K562 (cell line): ENCODE data around the gene KCTD1. TPM values are rescaled to one million over a fixed set of nuclear protein-coding genes. Genes with fewer than 3 reads are reported as not detected.

Source experiments
- ATAC-seq: fragments of 200-7000 bp; cut with Tn5 transposase; 3 replicates; pipeline ENCODE4 v1.9.1; 2020; ENCODE audit warnings: moderate library complexity
- BruUV-seq: library from RNA; stranded (reverse); fragments of 400-500 nt; replicated peaks from 2 replicates; lab custom pipeline; 2021; lab: Mats Ljungman, UMichigan
- CTCF ChIA-PET: fragments of 300-600 bp; formaldehyde crosslinking; extraction: SDS; loops from one replicate; lab custom pipeline; 2021; ENCODE audit warnings: low intra/inter-chr PET ratio; lab: Yijun Ruan, JAX
- POLR2A ChIA-PET: fragments of 300-600, 350-650 bp; sonication (Branson Sonifier 250); formaldehyde crosslinking; extraction: SDS; loops from one replicate; lab custom pipeline; 2021; ENCODE audit warnings: antibody characterized with exemption, inconsistent platforms; lab: Yijun Ruan, JAX
- DNase-seq, 4 experiments: peaks; one replicate each; pipeline versions ENCODE4 v3.0.0 to v3.0.0-alpha.2; 2011 to 2018; ENCODE audit warnings: low spot score in 3 of 4, mixed read lengths in 3 of 4; ENCODE audit errors: extremely low read depth in 1 of 4
- FAIRE-seq: peaks from 2 replicates; lab custom pipeline; 2011; peaks lifted over from hg19 to GRCh38; lab: Jason Lieb, UNC
- H2AFZ ChIP-seq: 2 replicates; pipeline ENCODE4 v1.6.0; 2011; ENCODE audit warnings: low read depth, low read length, control low read depth, inconsistent platforms
- H3K27ac ChIP-seq: fragments of 200-600 bp; 3 replicates; pipeline ENCODE4 v1.8.0; 2011; ENCODE audit warnings: low read depth, mild to moderate bottlenecking, control low read depth, inconsistent platforms, low read length, moderate library complexity, mixed read lengths; ENCODE audit errors: extremely low read depth
- H3K27me3 ChIP-seq, 2 experiments: fragments of 300-600 bp in 1 of 2; 2 replicates in 1 of 2; 3 replicates in 1 of 2; pipeline versions ENCODE4 v1.6.0 to v1.8.0; 2011; ENCODE audit warnings: inconsistent platforms in 2 of 2, low read length in 2 of 2, mild to moderate bottlenecking in 1 of 2, mixed read lengths in 1 of 2, moderate library complexity in 1 of 2; ENCODE audit not compliant: control insufficient read depth in 2 of 2, insufficient read depth in 2 of 2
- H3K36me3 ChIP-seq: fragments of 300-600 bp; 3 replicates; pipeline ENCODE4 v1.8.0; 2011; ENCODE audit warnings: mild to moderate bottlenecking, low read length, inconsistent platforms; ENCODE audit not compliant: control insufficient read depth, insufficient read depth
- H3K4me1 ChIP-seq, 2 experiments: fragments of 200-600 bp in 1 of 2; replicated peaks in 1 of 2; 2 replicates in 1 of 2; 3 replicates in 1 of 2; pipeline versions ENCODE4 v1.5.1 to v1.8.0; 2011; ENCODE audit warnings: inconsistent platforms in 2 of 2, low read length in 2 of 2, mild to moderate bottlenecking in 1 of 2, mixed read lengths in 1 of 2, moderate library complexity in 1 of 2; ENCODE audit not compliant: control insufficient read depth in 2 of 2, insufficient read depth in 2 of 2
- H3K4me2 ChIP-seq: 2 replicates; pipeline ENCODE4 v1.6.1; 2011; ENCODE audit warnings: low read length, control low read depth, inconsistent platforms, mixed read lengths; ENCODE audit not compliant: insufficient read depth
- H3K4me3 ChIP-seq: fragments of 200-600 bp; sonication (generic), shearing (Covaris generic); 2 replicates; pipeline ENCODE4 v1.5.1; 2016; ENCODE audit warnings: control low read depth, inconsistent platforms
- H3K79me2 ChIP-seq: fragments of 200-600 bp; 3 replicates; pipeline ENCODE4 v1.8.0; 2011; ENCODE audit warnings: low read length, inconsistent platforms; ENCODE audit not compliant: control insufficient read depth, insufficient read depth
- H3K9ac ChIP-seq, 2 experiments: 2 replicates each; pipeline versions ENCODE4 v1.6.0 to v1.6.1; 2011; ENCODE audit warnings: low read depth in 2 of 2, low read length in 2 of 2, control low read depth in 1 of 2, inconsistent platforms in 1 of 2, mild to moderate bottlenecking in 1 of 2, mixed read lengths in 1 of 2; ENCODE audit not compliant: insufficient read depth in 1 of 2
- H3K9me1 ChIP-seq: one replicate; pipeline ENCODE4 v1.6.0; 2011; ENCODE audit warnings: inconsistent platforms, mild to moderate bottlenecking, low read length, moderate library complexity; ENCODE audit not compliant: control insufficient read depth, insufficient read depth
- H3K9me3 ChIP-seq: replicated peaks from 2 replicates; pipeline ENCODE4 v1.5.1; 2011; ENCODE audit warnings: low read depth, low read length, inconsistent platforms; ENCODE audit not compliant: control insufficient read depth, insufficient read depth
- H4K20me1 ChIP-seq: replicated peaks from 2 replicates; pipeline ENCODE4 v1.6.1; 2011; ENCODE audit warnings: low read length, inconsistent platforms, mixed read lengths; ENCODE audit not compliant: control insufficient read depth, insufficient read depth
- CBFA2T2 ChIP-seq: fragments of 450-650 bp; conservative IDR thresholded peaks from 2 replicates; pipeline ENCODE4 v1.6.1; 2017; ENCODE audit warnings: mild to moderate bottlenecking
- MYNN ChIP-seq, 2 experiments: sonication (generic); formaldehyde crosslinking in 1 of 2; IDR thresholded peaks; 2 replicates each; pipeline versions ENCODE4 v1.5.0 to v1.6.1; 2016 to 2020; ENCODE audit warnings: antibody characterized with exemption in 1 of 2, missing genetic modification reagents in 1 of 2
- SREBF2 ChIP-seq: sonication (generic); formaldehyde crosslinking; IDR thresholded peaks from 2 replicates; pipeline ENCODE4 v1.4.0; 2020; ENCODE audit warnings: mild to moderate bottlenecking, missing genetic modification reagents
- WGBS: fragments of 100-300 bp; shearing (Covaris generic); methylation state at CpG from one replicate; pipeline ENCODE4 v1.1.6; 2016; ENCODE audit warnings: low coverage, mixed read lengths; ENCODE audit not compliant: insufficient coverage; ENCODE audit errors: missing lambda C conversion rate; 5-methylcytosine and 5-hydroxymethylcytosine counted together
- in situ Hi-C: fragments of 300-500 bp; cut with MboI; formaldehyde crosslinking; loops from 4 replicates; pipeline ENCODE4 v1.15.0; 2018; ENCODE audit warnings: inconsistent platforms, mixed read lengths
- intact Hi-C: fragments of 100-400 bp; cut with micrococcal nuclease; formaldehyde crosslinking; loops from 2 replicates; pipeline ENCODE4 v1.14.2; 2022
- polyA plus RNA-seq, 8 experiments: library from polyadenylated mRNA; depleted of rRNA in 4 of 8; stranded (reverse) in 5 of 8; unstranded in 3 of 8; fragments of >200 nt; fragmentation: Nextera tagmentation in 2 of 8; fragmentation: Illumina TruSeq in 1 of 8; extraction: Ambion mirVana in 2 of 8; extraction: Trizol in 1 of 8; gene quantifications; 2 replicates each; pipeline versions ENCODE4 v1.2.1 to v1.2.3, GENCODE V29; 2011 to 2014; ENCODE audit warnings: inconsistent platforms in 1 of 8, missing spikeins in 1 of 8
- total RNA-seq, 7 experiments: library from RNA; depleted of rRNA in 6 of 7; stranded (reverse); fragments of >200 nt in 6 of 7; fragmentation: Illumina TruSeq in 2 of 7; extraction: Trizol in 2 of 7; gene quantifications; 2 replicates each; pipeline versions ENCODE4 v1.2.1 to v1.2.3, GENCODE V29; 2011 to 2021; ENCODE audit warnings: low replicate concordance in 1 of 7
- TF ChIP-seq, protein P1 (sequence below): fragments of 450-650 bp; formaldehyde crosslinking; IDR thresholded peaks from 2 replicates; pipeline ENCODE4 v1.4.0; 2020; ENCODE audit warnings: mild to moderate bottlenecking, mixed read lengths

Gene KCTD1
- total and polyA plus RNA-seq, 9 of the 15 experiments (the other 6 are each of a cell fraction or from before 2014, with no cell fraction given), result not detected

DNA sequence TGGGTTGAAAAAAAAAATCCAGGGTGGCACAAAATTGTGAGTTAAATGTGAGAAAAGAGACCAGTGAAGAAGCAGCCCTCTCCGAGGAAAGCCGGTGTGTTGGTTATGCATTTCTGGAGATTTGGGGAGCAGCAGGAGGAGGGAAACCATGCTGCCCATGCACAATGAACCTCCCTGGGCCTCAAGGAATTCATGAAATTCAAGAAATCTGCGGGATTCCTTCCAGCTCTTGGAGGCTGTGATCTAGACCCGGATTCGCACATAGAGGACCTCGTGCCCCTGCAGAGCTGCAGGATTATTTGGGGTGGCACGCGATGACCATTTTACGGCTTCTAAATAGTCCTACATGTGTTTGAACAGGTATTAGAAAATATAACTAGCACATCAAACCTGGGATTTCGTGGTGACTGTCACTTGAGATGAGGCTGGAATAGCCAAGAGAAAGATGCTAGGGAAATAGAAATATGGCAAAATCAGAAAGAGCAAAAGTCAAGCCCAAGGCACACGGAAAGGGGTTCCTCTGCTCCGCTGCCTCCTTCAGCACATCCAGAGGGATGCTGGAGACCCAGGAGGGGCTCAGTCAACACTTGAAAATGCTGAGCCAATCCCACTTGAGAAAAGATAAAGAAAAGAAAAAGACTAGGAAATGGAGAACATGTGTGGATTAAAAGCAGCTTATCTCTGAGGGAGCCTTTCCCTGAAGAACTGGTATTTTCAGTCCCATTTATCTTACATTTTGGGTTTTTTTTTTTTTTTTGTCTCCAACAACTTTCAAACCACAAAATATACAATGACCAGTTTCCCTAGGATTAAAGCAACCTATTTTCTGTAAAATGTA is 22.0 kb downstream of the KCTD1 start:
- 2% methylated on average over 12 of the region's 12 CpGs for WGBS
- FAIRE-seq (no peak), ATAC-seq (no peak), DNase-seq (no peak)
- no peaks in the 10 kb centered on the region for H4K20me1 ChIP-seq
- no peaks in the 10 kb centered on the region for H3K9me1 ChIP-seq
- no peak overlapping the region for H3K9ac ChIP-seq
- no TSS peak for BruUV-seq
- H3K27me3 ChIP-seq, result no peaks in the 10 kb centered on the region; a peak in 1 of 5 replicates
- intact Hi-C loops, result no loop called here
- CTCF ChIA-PET, result no interaction called here
- H3K9me3 ChIP-seq, result no peaks in the 10 kb centered on the region
- no peak overlapping the region for H2AFZ ChIP-seq
- H3K36me3 ChIP-seq, result no peaks in the 10 kb centered on the region
- in situ Hi-C loops, result no loop called here
- H3K4me3 ChIP-seq, result no peak overlapping the region
- H3K4me2 ChIP-seq, result no peak overlapping the region
- no peak overlapping the region for H3K27ac ChIP-seq
- no peaks in the 10 kb centered on the region for H3K4me1 ChIP-seq
- POLR2A ChIA-PET, result interaction anchor here (0.5 to 0.7 kb wide), 3 partner anchors 21 to 746 kb away, joined by 3 read pairs; no protein-coding TSS in a partner anchor
- no peak for TF ChIP-seq SREBF2 (CRISPR knock-in tag)
- TF ChIP-seq, protein P1, sequence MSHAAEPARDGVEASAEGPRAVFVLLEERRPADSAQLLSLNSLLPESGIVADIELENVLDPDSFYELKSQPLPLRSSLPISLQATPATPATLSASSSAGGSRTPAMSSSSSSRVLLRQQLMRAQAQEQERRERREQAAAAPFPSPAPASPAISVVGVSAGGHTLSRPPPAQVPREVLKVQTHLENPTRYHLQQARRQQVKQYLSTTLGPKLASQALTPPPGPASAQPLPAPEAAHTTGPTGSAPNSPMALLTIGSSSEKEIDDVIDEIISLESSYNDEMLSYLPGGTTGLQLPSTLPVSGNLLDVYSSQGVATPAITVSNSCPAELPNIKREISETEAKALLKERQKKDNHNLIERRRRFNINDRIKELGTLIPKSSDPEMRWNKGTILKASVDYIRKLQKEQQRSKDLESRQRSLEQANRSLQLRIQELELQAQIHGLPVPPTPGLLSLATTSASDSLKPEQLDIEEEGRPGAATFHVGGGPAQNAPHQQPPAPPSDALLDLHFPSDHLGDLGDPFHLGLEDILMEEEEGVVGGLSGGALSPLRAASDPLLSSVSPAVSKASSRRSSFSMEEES (CRISPR knock-in tag), result no peak
- TF ChIP-seq MYNN (IDR thresholded peaks at IDR 0.05), result no peak
- no peak for TF ChIP-seq MYNN (CRISPR knock-in tag; IDR thresholded peaks at IDR 0.05)
- no peak for TF ChIP-seq CBFA2T2
- no peaks in the 10 kb centered on the region for H3K79me2 ChIP-seq
